HepG2 (cell line): Measurements from ENCODE around the gene GIPC1. TPM values are rescaled to one million over a fixed set of nuclear protein-coding genes. Genes with fewer than 3 reads are reported as not detected.
A peak's percentile ranks its signal among the peaks of the same experiment; 100 is the strongest.

Source experiments
- ARNT2 ChIP-seq: sonication (generic); formaldehyde crosslinking; IDR thresholded peaks from 2 replicates; pipeline ENCODE4 v1.8.0; 2022; ENCODE audit warnings: mild to moderate bottlenecking, low read depth, missing genetic modification reagents, moderate library complexity
- CSRNP1 ChIP-seq: sonication (generic); formaldehyde crosslinking; IDR thresholded peaks from 2 replicates; pipeline ENCODE4 v1.8.1; 2023; ENCODE audit warnings: mild to moderate bottlenecking, missing genetic modification reagents
- HDAC1 ChIP-seq: sonication (generic); formaldehyde crosslinking; IDR thresholded peaks from 2 replicates; pipeline ENCODE4 v1.5.1; 2020; ENCODE audit warnings: mild to moderate bottlenecking, missing genetic modification reagents
- ISL2 ChIP-seq: sonication (generic); formaldehyde crosslinking; IDR thresholded peaks from 2 replicates; pipeline ENCODE4 v1.5.0; 2020; ENCODE audit warnings: missing genetic modification reagents
- MTA3 ChIP-seq: sonication (generic); formaldehyde crosslinking; IDR thresholded peaks from 2 replicates; pipeline ENCODE4 v1.4.0; 2020; ENCODE audit warnings: missing genetic modification reagents
- NCOR1 ChIP-seq: fragments of 200-600 bp; sonication (generic); IDR thresholded peaks from 2 replicates; pipeline ENCODE4 v1.7.0; 2017; ENCODE audit warnings: antibody characterized with exemption, low read length, borderline replicate concordance
- NFE2 ChIP-seq: sonication (generic); formaldehyde crosslinking; IDR thresholded peaks from 2 replicates; pipeline ENCODE4 v1.4.0; 2020; ENCODE audit warnings: missing genetic modification reagents
- TCF12 ChIP-seq, 2 experiments: fragments of 450-650 bp in 1 of 2; sonication (generic) in 1 of 2; formaldehyde crosslinking in 1 of 2; IDR thresholded peaks; 2 replicates each; pipeline versions ENCODE4 v1.6.1 to v1.8.0; 2017 to 2022; ENCODE audit warnings: antibody characterized with exemption in 1 of 2, mild to moderate bottlenecking in 1 of 2, missing genetic modification reagents in 1 of 2, moderate library complexity in 1 of 2
- THAP7 ChIP-seq: sonication (generic); formaldehyde crosslinking; IDR thresholded peaks from 2 replicates; pipeline ENCODE4 v1.8.1; 2023; ENCODE audit warnings: mild to moderate bottlenecking, missing genetic modification reagents
- ZHX2 ChIP-seq, 2 experiments: sonication (generic) in 1 of 2; formaldehyde crosslinking in 1 of 2; IDR thresholded peaks; 2 replicates each; pipeline versions ENCODE4 v1.6.1 to v1.9.0; 2014 to 2022; ENCODE audit warnings: antibody characterized with exemption in 1 of 2, borderline replicate concordance in 1 of 2, inconsistent platforms in 1 of 2, low read depth in 1 of 2, missing genetic modification reagents in 1 of 2
- ZMAT3 ChIP-seq: sonication (generic); formaldehyde crosslinking; conservative IDR thresholded peaks from 2 replicates; pipeline ENCODE4 v1.7.0; 2021; ENCODE audit warnings: missing genetic modification reagents
- ZNF230 ChIP-seq: sonication (generic); formaldehyde crosslinking; IDR thresholded peaks from 2 replicates; pipeline ENCODE4 v1.4.0; 2020; ENCODE audit warnings: mild to moderate bottlenecking, missing genetic modification reagents
- ZNF253 ChIP-seq: sonication (generic); formaldehyde crosslinking; IDR thresholded peaks from 2 replicates; pipeline ENCODE4 v1.8.0; 2022; ENCODE audit warnings: mild to moderate bottlenecking, missing genetic modification reagents, borderline replicate concordance
- ZNF510 ChIP-seq: sonication (generic); formaldehyde crosslinking; IDR thresholded peaks from 2 replicates; pipeline ENCODE4 v1.4.0; 2020; ENCODE audit warnings: low read depth, mild to moderate bottlenecking, missing genetic modification reagents
- ZNF670 ChIP-seq: sonication (generic); formaldehyde crosslinking; IDR thresholded peaks from 2 replicates; pipeline ENCODE4 v1.8.0; 2022; ENCODE audit warnings: mild to moderate bottlenecking, missing genetic modification reagents, borderline replicate concordance
- polyA plus RNA-seq, 8 experiments: library from polyadenylated mRNA; depleted of rRNA in 3 of 8; stranded (reverse) in 7 of 8; unstranded in 1 of 8; fragments of >200 nt; fragmentation: Illumina TruSeq in 4 of 8; extraction: Trizol in 4 of 8; gene quantifications; 2 replicates each; pipeline versions ENCODE4 v1.2.1 to v1.2.3, GENCODE V29; 2011 to 2016; ENCODE audit warnings: low read depth in 4 of 8, missing spikeins in 1 of 8, mixed read lengths in 1 of 8; ENCODE audit not compliant: insufficient read depth in 1 of 8
- total RNA-seq, 5 experiments: library from RNA; depleted of rRNA; stranded (reverse); fragments of >200 nt; fragmentation: Illumina TruSeq; extraction: Trizol; gene quantifications; 2 replicates each; pipeline ENCODE4 v1.2.3, GENCODE V29; 2016; ENCODE audit warnings: low read depth in 1 of 5
- TF ChIP-seq, protein P1 (sequence below): sonication (generic); formaldehyde crosslinking; IDR thresholded peaks from 2 replicates; pipeline ENCODE4 v1.8.0; 2022; ENCODE audit warnings: missing genetic modification reagents, mild to moderate bottlenecking, borderline replicate concordance
- TF ChIP-seq, protein P2 (sequence below): sonication (generic); formaldehyde crosslinking; IDR thresholded peaks from 2 replicates; pipeline ENCODE4 v1.9.0; 2021; ENCODE audit warnings: missing genetic modification reagents, mild to moderate bottlenecking, borderline replicate concordance

The GIPC1 gene
- total and polyA plus RNA-seq, 2 of the 13 experiments (the other 11 are each of a cell fraction or from before 2014, with no cell fraction given) = 27.1 to 48.1 TPM

DNA sequence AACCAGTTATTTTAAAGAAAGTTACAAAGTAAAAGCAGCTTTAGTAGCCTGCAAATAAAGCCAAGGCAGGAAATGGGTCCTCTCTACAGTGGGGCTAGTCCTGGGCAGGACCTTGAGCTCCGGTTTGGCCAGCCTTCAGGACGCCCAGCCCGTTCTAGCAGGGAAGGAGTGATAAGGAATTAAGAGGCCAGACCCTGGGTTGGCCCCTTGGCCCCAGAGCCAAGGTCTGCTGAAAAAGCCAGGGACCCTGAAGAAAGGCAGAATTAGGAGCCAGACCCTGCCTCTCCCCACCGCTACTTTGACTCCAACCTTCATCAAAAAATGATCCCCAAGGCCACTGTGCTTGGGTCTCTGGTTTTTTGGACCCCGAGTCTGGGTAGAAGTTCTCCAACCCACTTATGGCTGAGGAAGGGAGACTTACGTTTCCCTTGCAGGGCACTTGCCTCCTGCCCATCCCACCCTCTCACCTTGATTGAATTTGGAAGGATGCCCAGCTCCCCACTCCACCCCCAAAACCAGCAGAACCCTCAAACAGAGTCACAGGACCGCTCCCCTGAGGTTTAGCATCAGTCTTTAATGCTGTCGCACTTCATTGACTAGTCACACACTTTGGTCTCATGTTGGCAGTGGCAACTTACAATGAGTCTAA lies 18.4 kb upstream of the GIPC1 start (continued):
- no peak for TF ChIP-seq ISL2 (CRISPR knock-in tag)
- TF ChIP-seq ZNF253 (CRISPR knock-in tag) = no peak
- TF ChIP-seq HDAC1 (CRISPR knock-in tag) = no peak
- no peak for TF ChIP-seq NCOR1
- no peak for TF ChIP-seq ZNF510
- no peak for TF ChIP-seq TCF12 (IDR thresholded peaks at IDR 0.05)
- no peak for TF ChIP-seq TCF12 (CRISPR knock-in tag; IDR thresholded peaks at IDR 0.05)
- TF ChIP-seq ZNF230 (CRISPR knock-in tag) = no peak
- TF ChIP-seq ZHX2 (IDR thresholded peaks at IDR 0.05; ENCODE audit: low read depth) = no peak
- TF ChIP-seq ZHX2 (CRISPR knock-in tag; IDR thresholded peaks at IDR 0.05; ENCODE audit: borderline replicate concordance) = no peak
- no peak for TF ChIP-seq CSRNP1 (CRISPR knock-in tag)
- TF ChIP-seq, protein P1, sequence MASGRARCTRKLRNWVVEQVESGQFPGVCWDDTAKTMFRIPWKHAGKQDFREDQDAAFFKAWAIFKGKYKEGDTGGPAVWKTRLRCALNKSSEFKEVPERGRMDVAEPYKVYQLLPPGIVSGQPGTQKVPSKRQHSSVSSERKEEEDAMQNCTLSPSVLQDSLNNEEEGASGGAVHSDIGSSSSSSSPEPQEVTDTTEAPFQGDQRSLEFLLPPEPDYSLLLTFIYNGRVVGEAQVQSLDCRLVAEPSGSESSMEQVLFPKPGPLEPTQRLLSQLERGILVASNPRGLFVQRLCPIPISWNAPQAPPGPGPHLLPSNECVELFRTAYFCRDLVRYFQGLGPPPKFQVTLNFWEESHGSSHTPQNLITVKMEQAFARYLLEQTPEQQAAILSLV (CRISPR knock-in tag) = no peak
- no peak for TF ChIP-seq NFE2 (CRISPR knock-in tag)
- 0 out of 2 replicates have a peak, but pooled peaks have one; percentile 31 for TF ChIP-seq ARNT2 (CRISPR knock-in tag)
- no peak for TF ChIP-seq ZMAT3 (CRISPR knock-in tag)
- TF ChIP-seq, protein P2, sequence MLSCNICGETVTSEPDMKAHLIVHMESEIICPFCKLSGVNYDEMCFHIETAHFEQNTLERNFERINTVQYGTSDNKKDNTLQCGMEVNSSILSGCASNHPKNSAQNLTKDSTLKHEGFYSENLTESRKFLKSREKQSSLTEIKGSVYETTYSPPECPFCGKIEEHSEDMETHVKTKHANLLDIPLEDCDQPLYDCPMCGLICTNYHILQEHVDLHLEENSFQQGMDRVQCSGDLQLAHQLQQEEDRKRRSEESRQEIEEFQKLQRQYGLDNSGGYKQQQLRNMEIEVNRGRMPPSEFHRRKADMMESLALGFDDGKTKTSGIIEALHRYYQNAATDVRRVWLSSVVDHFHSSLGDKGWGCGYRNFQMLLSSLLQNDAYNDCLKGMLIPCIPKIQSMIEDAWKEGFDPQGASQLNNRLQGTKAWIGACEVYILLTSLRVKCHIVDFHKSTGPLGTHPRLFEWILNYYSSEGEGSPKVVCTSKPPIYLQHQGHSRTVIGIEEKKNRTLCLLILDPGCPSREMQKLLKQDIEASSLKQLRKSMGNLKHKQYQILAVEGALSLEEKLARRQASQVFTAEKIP = no peak
- no peak for TF ChIP-seq MTA3 (CRISPR knock-in tag)
- no peak for TF ChIP-seq THAP7
- no peak for TF ChIP-seq ZNF670 (CRISPR knock-in tag)
